OCI-LY7 (cell line): Measurements from ENCODE around the gene WNT11. TPM values are rescaled to one million over a fixed set of nuclear protein-coding genes. Genes with fewer than 3 reads are reported as not detected.

ENCODE experiments used
- BruUV-seq: library from RNA; stranded (reverse); fragments of 400-500 nt; replicated peaks from 2 replicates; lab custom pipeline; 2021; lab: Mats Ljungman, UMichigan
- CTCF ChIA-PET: fragments of 300-600 bp; sonication (Branson Sonifier 250); formaldehyde crosslinking; loops from one replicate; lab custom pipeline; 2022; ENCODE audit warnings: antibody characterized with exemption; ENCODE audit not compliant: unreplicated experiment; lab: Charles Lee
- POLR2A ChIA-PET: fragments of 300-600 bp; sonication (Branson Sonifier 250); formaldehyde crosslinking; loops from one replicate; lab custom pipeline; 2022; ENCODE audit warnings: antibody characterized with exemption; lab: Charles Lee
- DNase-seq: peaks from one replicate; pipeline ENCODE4 v3.0.0-alpha.2; 2015; ENCODE audit warnings: low spot score
- H2AFZ ChIP-seq: fragments of 200-600 bp; sonication (generic), shearing (Covaris generic); 2 replicates; pipeline ENCODE4 v1.6.1; 2014; ENCODE audit warnings: mild to moderate bottlenecking, antibody characterized with exemption, low read length, moderate library complexity
- H3K27ac ChIP-seq: fragments of 200-600 bp; sonication (generic); 2 replicates; pipeline ENCODE4 v1.5.1; 2014; ENCODE audit warnings: mixed run types, low read depth, mild to moderate bottlenecking, moderate library complexity, low read length, inconsistent platforms; ENCODE audit not compliant: poor library complexity, severe bottlenecking
- H3K36me3 ChIP-seq: fragments of 200-600 bp; sonication (generic); 2 replicates; pipeline ENCODE4 v1.6.1; 2014; ENCODE audit warnings: mild to moderate bottlenecking, antibody characterized with exemption, low read length, moderate library complexity, mixed read lengths; ENCODE audit not compliant: insufficient read depth
- H3K4me1 ChIP-seq: fragments of 200-600 bp; sonication (generic); 2 replicates; pipeline ENCODE4 v1.5.1; 2014; ENCODE audit warnings: mild to moderate bottlenecking, low read length; ENCODE audit not compliant: insufficient read depth, poor library complexity, severe bottlenecking
- H3K4me2 ChIP-seq: fragments of 200-600 bp; sonication (generic); 2 replicates; pipeline ENCODE4 v1.6.1; 2014; ENCODE audit warnings: mild to moderate bottlenecking, low read length
- H3K4me3 ChIP-seq: fragments of 200-600 bp; sonication (generic); 2 replicates; pipeline ENCODE4 v1.5.1; 2014; ENCODE audit warnings: mild to moderate bottlenecking, low read depth, low read length; ENCODE audit not compliant: poor library complexity, severe bottlenecking
- H3K79me2 ChIP-seq: fragments of 200-600 bp; sonication (generic); 2 replicates; pipeline ENCODE4 v1.6.1; 2016; ENCODE audit warnings: low read depth, mild to moderate bottlenecking, low read length, moderate library complexity, mixed read lengths; ENCODE audit not compliant: insufficient read depth
- H3K9me2 ChIP-seq: fragments of 200-600 bp; sonication (generic); 2 replicates; pipeline ENCODE4 v1.6.1; 2016; ENCODE audit warnings: mild to moderate bottlenecking, low read length, mixed read lengths; ENCODE audit not compliant: insufficient read depth
- H3K9me3 ChIP-seq: fragments of 200-600 bp; sonication (generic); 2 replicates; pipeline ENCODE4 v1.6.1; 2014; ENCODE audit warnings: mild to moderate bottlenecking, mixed run types, low read length, mixed read lengths
- H4K20me1 ChIP-seq: fragments of 200-600 bp; sonication (generic); 2 replicates; pipeline ENCODE4 v1.6.1; 2014; ENCODE audit warnings: mild to moderate bottlenecking, antibody characterized with exemption, low read length, moderate library complexity, mixed read lengths; ENCODE audit not compliant: insufficient read depth
- CTCF ChIP-seq: fragments of 200-600 bp; sonication (generic); conservative IDR thresholded peaks from 2 replicates; pipeline ENCODE4 v1.5.1; 2014; ENCODE audit warnings: mild to moderate bottlenecking, antibody characterized with exemption, low read length, moderate library complexity, mixed read lengths
- EZH2phosphoT487 ChIP-seq: fragments of 200-600 bp; sonication (generic); IDR thresholded peaks from 2 replicates; pipeline ENCODE4 v1.6.1; 2018; ENCODE audit warnings: low read depth, borderline replicate concordance, mild to moderate bottlenecking, mixed run types, antibody characterized with exemption, low read length, moderate library complexity, mixed read lengths
- intact Hi-C: fragments of 100-400 bp; cut with micrococcal nuclease; formaldehyde crosslinking; loops from one replicate; pipeline ENCODE4 v1.10.0; 2022; ENCODE audit not compliant: unreplicated experiment
- total RNA-seq, 2 experiments: library from RNA; depleted of rRNA in 1 of 2; stranded (reverse); fragments of >200 nt in 1 of 2; shearing (Covaris generic) in 1 of 2; gene quantifications; 2 replicates each; pipeline ENCODE4 v1.2.3, GENCODE V29; 2014 to 2022

The WNT11 gene
- total RNA-seq, 2 experiments from 2014 or later = not detected

GRCh38 chr11:76209375-76209972 lies 3.2 kb upstream of the WNT11 start:
- no TSS peak for BruUV-seq
- intact Hi-C loops = loop anchor here (5.0 kb wide), 1 partner anchor 312 kb away; no protein-coding TSS in a partner anchor
- Histone ChIP-seq H3K4me2 (peak overlapping the region; percentile 76; the same call in 1 of the 2 replicates), H3K9me2 (no peaks in the 10 kb centered on the region), H4K20me1 (no peaks in the 10 kb centered on the region), H3K4me3 (no peak overlapping the region), H3K9me3 (no peaks in the 10 kb centered on the region), H3K4me1 (no peaks in the 10 kb centered on the region), H3K36me3 (no peaks in the 10 kb centered on the region), H3K27ac (no peak overlapping the region), H3K79me2 (no peaks in the 10 kb centered on the region), H2AFZ (no peak overlapping the region)
- TF ChIP-seq CTCF = no peak
- no peak for TF ChIP-seq EZH2phosphoT487
- ChIA-PET CTCF (interaction anchor here (1.1 kb wide), 1 partner anchor 10 kb away, joined by 6 read pairs; no protein-coding TSS in a partner anchor), POLR2A (no interaction called here)
- no peak for DNase-seq

GRCh38 chr11:76208438-76209374 lies 2.4 kb upstream of the WNT11 start:
- Histone ChIP-seq H3K27ac (no peak overlapping the region), H3K4me1 (no peaks in the 10 kb centered on the region), H3K9me2 (no peaks in the 10 kb centered on the region), H3K79me2 (no peaks in the 10 kb centered on the region), H3K36me3 (no peaks in the 10 kb centered on the region), H3K4me2 (peak overlapping the region; percentile 76), H4K20me1 (no peaks in the 10 kb centered on the region), H3K9me3 (no peaks in the 10 kb centered on the region), H3K4me3 (peak overlapping the region; percentile 56), H2AFZ (peak overlapping the region; percentile 33; the same call in 1 of the 2 replicates)
- CTCF ChIA-PET = interaction anchor here (0.6 to 2.3 kb wide), 4 partner anchors 11 to 307 kb away, joined by 3 to 14 read pairs (median 5); no protein-coding TSS in a partner anchor
- no TSS peak for BruUV-seq
- TF ChIP-seq EZH2phosphoT487 = no peak
- TF ChIP-seq CTCF = peak; percentile 79
- POLR2A ChIA-PET = no interaction called here
- intact Hi-C loops = loop anchor here (1.0 to 5.0 kb wide), 2 partner anchors 110 to 311 kb away; no protein-coding TSS in a partner anchor
- peak; percentile 60 for DNase-seq
